GM21381 (cell line): ENCODE results near the gene ZNF681.
"Not testable (repeated sequence)": the region's sequence is repeated elsewhere in the genome, so short reads cannot be mapped to it uniquely, and the experiment has no call there.

Experiments
- ATAC-seq: cut with Tn5 transposase; IDR thresholded peaks from one replicate; pipeline ENCODE4 v1.9.1; 2021; ENCODE audit warnings: mild to moderate bottlenecking, moderate library complexity; ENCODE audit not compliant: unreplicated experiment

ZNF681 gene

DNA sequence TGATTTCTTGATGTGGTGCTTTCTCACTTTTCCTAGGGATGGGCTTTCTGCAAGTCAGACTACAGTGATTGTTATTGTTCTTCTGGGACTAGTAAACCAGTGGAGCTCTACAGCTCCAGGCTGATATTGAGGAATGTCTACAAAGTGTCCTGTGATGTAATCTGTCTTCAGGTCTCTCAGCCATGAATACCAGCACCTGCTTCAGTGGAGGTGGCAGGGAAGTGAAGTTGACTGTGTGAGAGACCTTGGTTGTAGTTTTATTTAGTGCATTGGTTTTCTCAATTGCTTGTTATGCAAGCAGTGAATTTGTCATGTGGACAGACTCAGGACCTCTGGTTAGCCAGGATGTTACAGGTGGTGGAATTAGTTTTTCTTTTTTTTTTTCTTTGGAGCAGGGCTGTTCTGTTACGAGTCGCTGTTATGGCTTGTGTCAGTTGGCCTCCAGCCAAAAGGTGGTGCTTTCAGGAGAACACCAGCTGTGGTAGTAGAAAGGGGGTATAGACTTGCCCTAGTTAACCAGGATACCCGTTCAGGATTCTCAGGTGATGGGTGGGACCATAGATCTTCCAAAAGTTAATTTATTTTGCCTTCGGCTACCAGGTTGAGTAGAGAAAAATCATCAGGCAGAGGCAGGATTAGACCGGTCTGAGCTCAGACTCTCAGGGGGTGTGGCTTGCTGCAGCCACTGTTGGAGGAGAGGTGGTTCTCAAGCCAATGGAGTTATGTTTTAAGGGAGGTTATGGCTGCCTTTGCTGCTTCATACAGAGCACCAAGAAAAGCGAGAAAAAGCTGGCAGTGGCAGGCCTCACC lies 59.8 kb downstream of the ZNF681 start:
- no peak for ATAC-seq

DNA sequence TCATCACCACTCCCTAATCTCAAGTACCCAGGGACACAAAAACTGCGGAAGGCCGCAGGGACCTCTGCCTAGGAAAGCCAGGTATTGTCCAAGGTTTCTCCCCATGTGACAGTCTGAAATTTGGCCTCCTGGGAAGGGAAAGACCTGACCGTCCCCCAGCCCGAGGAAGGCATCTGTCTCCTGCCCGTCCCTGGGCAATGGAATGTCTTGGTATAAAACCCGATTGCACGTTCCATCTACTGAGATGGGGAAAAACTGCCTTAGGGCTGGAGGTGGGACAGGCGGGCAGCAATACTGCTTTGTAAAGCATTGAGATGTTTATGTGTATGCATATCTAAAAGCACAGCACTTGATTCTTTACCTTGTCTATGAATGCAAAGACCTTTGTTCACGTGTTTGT lies 65.8 kb downstream of the ZNF681 start:
- not testable (repeated sequence) for ATAC-seq
